ENCODE data around the gene ADGRL3.
"Not testable (repeated sequence)": the region's sequence is repeated elsewhere in the genome, so short reads cannot be mapped to it uniquely, and the experiment has no call there.

ADGRL3 gene

GRCh38 chr4:61909031-61909430 is 708.9 kb downstream of the ADGRL3 start:
- no peak for DNase-seq (ENCODE audit: low read depth)

DNA sequence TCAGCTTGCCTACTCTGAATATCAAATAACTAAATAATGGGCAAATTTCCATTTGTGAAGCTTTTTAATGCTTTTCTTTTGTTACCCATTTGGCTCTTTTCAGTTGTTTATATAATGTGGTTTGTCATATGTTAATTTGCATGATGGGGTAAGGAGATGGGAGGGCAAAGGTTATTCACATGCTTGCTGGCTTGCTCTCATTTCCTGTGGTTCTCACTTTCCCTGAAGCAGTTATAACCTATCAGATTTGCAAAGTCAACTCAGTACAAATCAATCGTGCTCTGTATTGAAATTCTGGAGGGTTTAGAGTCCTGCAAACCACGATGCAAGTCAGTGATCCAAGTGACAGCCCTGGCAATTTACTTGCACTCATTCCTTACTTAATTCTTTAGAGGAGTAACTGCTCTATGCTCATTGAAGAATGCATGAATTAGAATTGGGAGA is 711.2 kb downstream of the ADGRL3 start:
- DNase-seq (ENCODE audit: low read depth): no peak

- no peak for DNase-seq (ENCODE audit: low read depth)
Measured at GRCh38 chr4:61913619-61914018, 713.5 kb downstream of the ADGRL3 start.

DNA sequence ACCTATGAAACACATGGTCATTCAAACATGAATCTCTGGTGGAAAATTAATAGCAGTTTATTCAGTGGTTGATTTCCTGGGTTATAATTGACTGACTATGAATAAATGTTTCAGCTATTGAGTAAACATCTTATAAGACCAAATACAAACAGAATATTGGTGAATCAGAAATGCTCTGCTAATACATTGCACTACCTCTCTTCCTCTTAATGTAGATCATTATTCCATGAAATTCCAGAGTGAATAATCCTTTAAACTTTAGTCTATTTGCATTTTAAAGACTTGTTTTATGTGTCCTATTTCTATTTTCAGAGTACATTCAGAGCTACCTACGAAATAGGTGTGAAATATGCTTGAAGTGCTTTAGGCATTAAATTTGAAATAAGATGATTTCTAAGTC is 715.4 kb downstream of the ADGRL3 start:
- DNase-seq (ENCODE audit: low read depth): no peak

DNA sequence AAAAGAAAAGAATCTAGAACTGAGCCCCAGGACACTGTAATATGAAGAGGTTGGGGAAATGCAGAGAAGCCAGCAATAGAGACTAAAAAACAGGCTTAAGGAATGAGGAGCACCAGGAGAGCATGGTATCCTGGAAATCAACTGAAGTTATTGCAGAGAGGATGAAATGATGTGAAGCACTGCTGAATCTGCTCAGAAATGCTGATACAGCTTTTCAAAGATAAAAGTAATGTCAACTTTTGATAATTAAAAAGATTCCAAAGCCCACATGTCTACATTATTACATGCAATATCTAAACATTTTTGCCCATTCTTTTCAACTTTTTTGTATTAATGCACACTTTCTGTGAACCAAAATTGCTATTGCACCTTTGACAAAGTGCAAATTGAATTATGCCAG is 718.4 kb downstream of the ADGRL3 start:
- no peak for DNase-seq (ENCODE audit: low read depth)

GRCh38 chr4:61918987-61919386 is 718.9 kb downstream of the ADGRL3 start:
- no peak for DNase-seq (ENCODE audit: low read depth)

DNA sequence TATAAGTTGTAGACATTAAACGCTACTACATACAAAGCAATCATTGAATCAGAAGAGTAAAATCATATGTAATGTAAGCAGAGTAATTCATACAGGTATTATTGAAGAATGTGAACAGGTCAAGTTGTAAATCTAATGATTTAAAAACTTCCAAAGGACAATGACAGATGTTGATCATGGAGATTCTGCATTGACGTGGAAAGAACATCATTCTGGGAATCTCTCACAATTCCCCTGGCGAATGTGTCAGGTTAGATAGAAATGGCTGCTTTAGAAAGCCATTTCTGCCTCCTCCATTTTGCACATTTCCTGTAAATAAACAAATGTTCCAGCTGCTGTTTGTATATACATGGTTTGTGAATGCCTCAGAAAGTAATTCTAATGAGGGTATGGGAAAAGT is 719.4 kb downstream of the ADGRL3 start:
- DNase-seq (ENCODE audit: low read depth): no peak

DNA sequence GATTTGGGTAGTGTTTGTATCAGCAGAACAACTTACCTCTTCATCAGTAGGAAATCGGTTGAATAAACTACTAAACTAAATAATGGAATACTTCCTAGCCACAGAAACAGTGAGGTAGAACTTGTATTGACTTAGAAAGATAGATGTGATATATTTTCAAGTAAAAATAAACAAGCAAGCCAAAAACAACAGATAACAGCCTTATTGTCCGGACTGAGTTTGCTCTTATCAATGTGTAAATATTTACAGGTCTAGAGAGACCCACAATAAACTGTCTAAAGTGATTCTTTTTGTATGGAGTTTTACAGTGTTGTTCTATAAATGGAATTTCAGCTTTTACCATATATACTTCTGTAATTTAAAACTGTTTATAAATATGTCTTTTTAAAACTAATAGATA is 721.8 kb downstream of the ADGRL3 start:
- DNase-seq (ENCODE audit: low read depth): no peak

GRCh38 chr4:61922766-61923165 is 722.6 kb downstream of the ADGRL3 start:
- DNase-seq (ENCODE audit: low read depth): no peak

- no peak for DNase-seq (ENCODE audit: low read depth)
Measured at GRCh38 chr4:61923179-61923578, 723.1 kb downstream of the ADGRL3 start.

GRCh38 chr4:61924131-61924530 is 724.0 kb downstream of the ADGRL3 start:
- no peak for DNase-seq (ENCODE audit: low read depth)

DNA sequence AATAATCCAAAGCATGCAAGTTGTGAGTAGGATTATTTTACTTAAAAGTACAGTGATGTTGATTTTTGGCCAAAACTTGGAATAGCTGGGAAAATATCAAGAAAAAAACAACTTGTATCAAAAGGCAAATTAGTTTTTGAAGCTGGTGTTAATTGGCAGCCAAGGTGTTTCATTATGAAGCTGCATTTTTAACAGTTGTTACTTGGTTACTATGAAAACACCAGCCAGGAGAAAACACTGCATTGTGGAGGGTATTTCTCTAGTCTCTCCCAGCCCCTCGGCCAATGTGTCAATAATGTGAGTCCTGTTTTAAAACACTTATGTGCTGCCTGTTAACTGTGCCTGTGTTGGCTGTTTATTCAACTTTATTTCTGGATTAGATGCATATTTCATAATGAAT is 733.4 kb downstream of the ADGRL3 start:
- no peak for DNase-seq (ENCODE audit: low read depth)

- no peak for DNase-seq (ENCODE audit: low read depth)
Measured at GRCh38 chr4:61934198-61934597, 734.1 kb downstream of the ADGRL3 start.

DNA sequence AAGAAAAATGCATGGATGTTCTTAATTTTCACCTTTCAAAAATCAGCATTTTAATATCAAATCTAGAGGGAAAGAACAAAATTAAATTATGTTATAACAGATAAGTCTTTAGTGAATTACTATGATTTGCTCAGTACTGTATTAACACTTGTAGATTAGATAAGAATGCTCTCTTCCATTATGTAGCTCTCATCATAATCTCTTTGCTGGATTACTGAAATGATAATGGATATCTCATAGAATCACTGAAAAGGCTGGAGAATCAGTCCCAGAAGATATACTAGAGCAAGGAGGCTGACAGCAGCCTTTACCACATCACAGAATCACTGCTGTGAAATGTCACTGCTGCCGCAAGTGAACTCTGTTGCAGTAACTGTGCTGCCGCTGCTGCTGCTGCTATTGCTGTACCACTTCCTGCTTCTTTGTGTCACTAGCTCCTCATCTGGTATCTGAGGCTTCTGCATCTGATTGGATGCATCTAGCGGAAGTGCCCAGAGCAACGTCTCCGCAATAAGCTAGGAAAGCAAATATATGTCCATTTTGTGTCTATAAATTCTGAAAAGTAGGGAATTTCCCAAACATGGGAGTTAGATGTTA is 738.2 kb downstream of the ADGRL3 start:
- no peak for DNase-seq (ENCODE audit: low read depth)

DNA sequence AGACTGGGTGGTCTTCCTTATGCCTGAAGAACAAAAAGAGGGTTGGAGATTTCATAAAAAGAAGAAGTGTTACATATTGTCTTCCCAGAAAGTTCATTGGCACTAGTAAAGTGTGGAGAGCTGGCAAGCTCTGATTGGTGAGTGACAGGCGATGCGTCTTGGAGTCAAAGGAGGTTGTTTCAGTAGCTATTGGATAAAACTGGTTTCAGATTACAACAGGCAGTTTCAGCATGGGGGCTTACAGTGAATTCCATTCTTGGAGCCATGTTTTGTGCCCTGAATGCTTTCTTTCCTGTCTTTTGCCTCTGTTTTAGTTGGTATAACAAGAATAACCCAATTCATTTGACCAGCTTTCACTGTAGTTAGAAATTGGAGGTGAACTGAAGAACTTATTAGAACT is 750.5 kb downstream of the ADGRL3 start:
- DNase-seq (ENCODE audit: low read depth): no peak

DNA sequence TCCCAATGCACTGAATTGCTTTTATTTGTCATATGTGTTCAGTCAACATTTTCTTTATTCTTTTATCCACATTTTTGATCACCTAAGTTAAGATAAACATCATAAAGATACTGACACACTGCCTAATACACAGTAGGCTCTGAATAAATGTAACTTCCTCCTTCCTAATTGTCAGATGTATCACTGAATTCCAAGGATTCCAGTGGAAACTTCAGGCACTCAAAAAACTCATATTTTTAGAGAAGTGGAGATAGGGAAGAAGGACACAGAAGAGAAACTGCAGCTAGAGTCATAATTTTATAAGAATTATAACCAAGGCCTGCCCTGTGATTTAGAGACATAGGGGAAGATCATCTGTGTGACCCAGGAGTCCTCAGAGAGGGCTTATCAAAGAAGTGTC is 753.3 kb downstream of the ADGRL3 start:
- DNase-seq (ENCODE audit: low read depth): no peak

DNA sequence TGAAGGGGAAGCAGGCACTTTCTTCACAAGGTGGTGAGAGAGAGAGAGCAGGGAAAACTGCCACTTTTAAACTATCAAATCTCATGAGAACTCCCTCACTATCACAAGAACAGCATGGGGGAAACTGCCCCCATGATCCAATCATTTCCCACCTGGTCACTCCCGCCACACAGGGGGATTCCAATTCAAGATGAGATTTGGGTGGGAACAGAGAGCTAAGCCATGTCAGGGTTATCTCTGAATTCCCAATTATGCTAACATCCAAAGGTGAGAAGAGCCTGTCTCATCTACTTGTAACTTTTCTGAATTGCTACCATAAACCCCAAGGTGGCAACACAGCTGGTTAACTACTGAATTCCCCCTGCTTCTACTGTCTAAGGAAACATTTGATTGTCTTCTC is 758.5 kb downstream of the ADGRL3 start:
- no peak for DNase-seq (ENCODE audit: low read depth)

- no peak for DNase-seq (ENCODE audit: low read depth)
Measured at GRCh38 chr4:61959087-61959486, 759.0 kb downstream of the ADGRL3 start.

DNA sequence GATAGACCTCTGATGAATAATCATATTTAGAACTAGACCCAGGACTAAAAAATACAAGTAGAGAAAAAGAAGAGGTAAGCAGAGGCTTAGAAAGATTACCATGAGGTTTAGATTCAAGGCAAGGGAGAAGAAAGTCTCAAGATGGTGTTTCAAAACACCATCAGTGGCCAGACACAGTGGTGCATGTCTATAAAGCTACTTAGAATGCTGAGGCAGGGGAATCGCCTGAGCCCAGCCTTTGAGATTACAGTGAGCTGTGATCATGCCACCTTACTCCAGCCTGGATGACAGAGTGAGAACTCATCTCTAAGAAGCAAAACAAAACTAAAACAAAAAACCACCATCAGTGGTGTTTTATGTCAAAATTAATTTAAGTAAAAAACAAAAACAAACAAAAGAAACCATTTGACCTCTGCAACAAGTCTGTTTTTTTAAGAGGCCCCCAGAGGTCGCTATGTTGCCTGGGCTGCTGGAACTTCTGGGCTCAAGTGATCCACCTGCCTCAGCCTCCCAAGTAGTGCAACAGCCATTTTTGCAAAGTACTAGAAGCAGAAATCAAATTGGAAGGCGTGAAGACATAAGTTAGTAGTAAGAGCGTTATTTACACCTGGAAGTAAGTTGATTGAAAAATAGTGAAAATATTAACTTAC is 784.3 kb downstream of the ADGRL3 start:
- no peak for DNase-seq (ENCODE audit: low read depth)

DNA sequence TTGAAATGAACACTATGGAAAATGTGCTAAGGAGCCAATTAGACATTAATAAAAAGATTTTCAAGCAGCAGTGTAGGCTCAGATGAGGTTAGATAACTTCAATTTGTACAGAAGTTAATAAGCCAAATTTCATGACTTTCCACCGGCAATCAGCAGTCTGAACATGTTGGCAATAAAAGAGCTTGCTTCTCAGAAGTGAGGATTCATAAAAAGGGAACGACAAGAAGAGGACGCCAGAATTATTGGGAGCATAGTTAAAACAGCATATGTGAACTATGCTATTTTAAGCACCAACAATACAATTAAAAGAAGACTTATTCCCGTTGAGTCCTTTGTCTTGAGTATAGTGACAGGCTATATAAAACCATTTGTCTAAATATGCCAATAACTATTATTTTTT is 785.3 kb downstream of the ADGRL3 start:
- DNase-seq (ENCODE audit: low read depth): no peak

- DNase-seq (ENCODE audit: low read depth): not testable (repeated sequence)
Measured at GRCh38 chr4:61986929-61987328, 786.8 kb downstream of the ADGRL3 start.

DNA sequence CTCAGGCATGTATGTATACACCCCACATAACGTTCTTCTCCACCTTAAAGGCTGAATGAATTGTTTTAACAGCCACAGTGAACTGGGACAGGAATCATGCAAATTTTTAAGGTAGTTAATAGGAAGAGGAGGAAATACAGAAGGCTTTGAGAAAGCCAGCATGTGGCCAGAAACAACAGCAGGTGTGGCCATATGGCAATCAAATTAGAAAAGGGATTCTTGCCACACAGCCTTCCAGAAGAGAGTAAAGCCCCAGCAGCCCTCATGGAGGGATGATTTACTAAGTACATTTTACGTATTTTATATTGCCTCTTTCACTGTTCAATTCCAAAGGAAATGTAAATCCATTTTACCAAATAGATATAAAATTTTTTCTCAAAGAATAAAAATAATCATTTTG is 792.2 kb downstream of the ADGRL3 start:
- DNase-seq (ENCODE audit: low read depth): no peak

- no peak for DNase-seq (ENCODE audit: low read depth)
Measured at GRCh38 chr4:61994036-61994435, 793.9 kb downstream of the ADGRL3 start.

GRCh38 chr4:61995717-61996340 is 795.7 kb downstream of the ADGRL3 start:
- DNase-seq (ENCODE audit: low read depth): no peak
